Endothelial cell of umbilical vein (primary cell): ENCODE results near the gene NSD1.

Experiments used
- EZH2 ChIP-seq: IDR thresholded peaks from 2 replicates; pipeline ENCODE4 v1.6.1; 2012; ENCODE audit warnings: borderline replicate concordance, low read depth, mild to moderate bottlenecking, moderate library complexity, low read length, inconsistent platforms; ENCODE audit not compliant: severe bottlenecking
- FOS ChIP-seq: IDR thresholded peaks from 2 replicates; pipeline ENCODE4 v1.6.1; 2011; ENCODE audit warnings: mild to moderate bottlenecking, low read length, moderate library complexity, borderline replicate concordance; ENCODE audit not compliant: insufficient read depth
- GATA2 ChIP-seq: IDR thresholded peaks from 2 replicates; pipeline ENCODE4 v1.7.0; 2011; ENCODE audit warnings: low read depth, mild to moderate bottlenecking, moderate library complexity, mixed read lengths, low read length; ENCODE audit not compliant: insufficient read length, insufficient read depth
- JUN ChIP-seq: IDR thresholded peaks from 2 replicates; pipeline ENCODE4 v1.6.1; 2011; ENCODE audit warnings: borderline replicate concordance, low read depth; ENCODE audit not compliant: insufficient read length, insufficient read depth
- MYC ChIP-seq: IDR thresholded peaks from one replicate; pipeline ENCODE4 v1.6.1; 2011; ENCODE audit warnings: mild to moderate bottlenecking, low read depth, low read length
- POLR2A ChIP-seq: IDR thresholded peaks from 2 replicates; pipeline ENCODE4 v1.6.1; 2012; ENCODE audit warnings: low read depth, mild to moderate bottlenecking, control low read depth, low read length
- POLR2AphosphoS5 ChIP-seq: IDR thresholded peaks from 2 replicates; pipeline ENCODE4 v1.6.1; 2012; ENCODE audit warnings: low read depth, mild to moderate bottlenecking, control low read depth, low read length, moderate library complexity; ENCODE audit not compliant: insufficient read depth
- TF ChIP-seq, protein P1 (sequence below), 2 donors: IDR thresholded peaks; 1 replicate in 1 of 2; 2 replicates in 1 of 2; pipeline ENCODE4 v1.5.1; 2011; ENCODE audit warnings: low read length in 2 of 2, mild to moderate bottlenecking in 2 of 2, moderate library complexity in 2 of 2, control low read depth in 1 of 2, inconsistent platforms in 1 of 2, low read depth in 1 of 2; ENCODE audit not compliant: insufficient read depth in 1 of 2; ENCODE audit errors: extremely low read depth in 1 of 2
- TF ChIP-seq, protein P2 (sequence below): IDR thresholded peaks from 2 replicates; pipeline ENCODE4 v1.6.1; 2011; ENCODE audit not compliant: insufficient read depth, insufficient read length

DNA sequence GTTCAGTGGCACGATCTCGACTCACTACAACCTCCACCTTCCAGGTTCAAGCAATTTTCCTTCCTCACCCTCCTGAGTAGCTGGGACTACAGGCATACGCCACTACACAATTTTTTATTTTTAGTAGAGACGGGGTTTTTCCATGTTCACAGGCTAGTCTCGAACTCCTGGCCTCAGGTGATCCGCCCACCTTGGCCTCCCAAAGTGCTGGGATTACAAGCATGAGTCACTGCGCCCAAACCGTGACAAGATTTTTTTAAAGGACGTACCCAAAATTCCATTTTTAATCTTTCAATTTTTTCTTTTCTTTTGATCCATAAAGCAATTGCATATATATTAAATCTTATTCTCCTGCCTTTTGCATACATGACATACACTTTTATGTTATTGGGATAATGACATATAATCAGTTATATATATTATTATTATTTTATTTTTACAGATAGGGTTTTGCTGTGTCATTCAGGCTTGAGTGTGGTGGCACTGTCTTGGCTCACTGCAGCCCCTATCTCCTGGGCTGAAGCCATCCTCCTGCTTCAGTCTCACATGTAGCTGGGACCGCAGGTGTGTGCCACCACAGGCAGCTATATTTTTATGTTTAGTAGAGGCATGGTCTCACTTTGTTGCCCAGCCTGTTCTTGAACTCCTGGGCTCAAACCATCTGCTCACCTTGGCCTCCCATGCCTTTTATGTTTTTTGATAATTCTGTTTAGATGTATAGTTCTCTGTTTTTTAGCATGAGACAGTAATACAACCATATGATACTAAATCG lies 98.1 kb downstream of the NSD1 start:
- TF ChIP-seq, protein P1, sequence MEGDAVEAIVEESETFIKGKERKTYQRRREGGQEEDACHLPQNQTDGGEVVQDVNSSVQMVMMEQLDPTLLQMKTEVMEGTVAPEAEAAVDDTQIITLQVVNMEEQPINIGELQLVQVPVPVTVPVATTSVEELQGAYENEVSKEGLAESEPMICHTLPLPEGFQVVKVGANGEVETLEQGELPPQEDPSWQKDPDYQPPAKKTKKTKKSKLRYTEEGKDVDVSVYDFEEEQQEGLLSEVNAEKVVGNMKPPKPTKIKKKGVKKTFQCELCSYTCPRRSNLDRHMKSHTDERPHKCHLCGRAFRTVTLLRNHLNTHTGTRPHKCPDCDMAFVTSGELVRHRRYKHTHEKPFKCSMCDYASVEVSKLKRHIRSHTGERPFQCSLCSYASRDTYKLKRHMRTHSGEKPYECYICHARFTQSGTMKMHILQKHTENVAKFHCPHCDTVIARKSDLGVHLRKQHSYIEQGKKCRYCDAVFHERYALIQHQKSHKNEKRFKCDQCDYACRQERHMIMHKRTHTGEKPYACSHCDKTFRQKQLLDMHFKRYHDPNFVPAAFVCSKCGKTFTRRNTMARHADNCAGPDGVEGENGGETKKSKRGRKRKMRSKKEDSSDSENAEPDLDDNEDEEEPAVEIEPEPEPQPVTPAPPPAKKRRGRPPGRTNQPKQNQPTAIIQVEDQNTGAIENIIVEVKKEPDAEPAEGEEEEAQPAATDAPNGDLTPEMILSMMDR (IDR thresholded peaks at IDR 0.05; ENCODE audit: extremely low read depth in 1 of 2, insufficient read depth in 1 of 2, low read depth in 1 of 2, low read length in 2 of 2) = no peak
- TF ChIP-seq POLR2AphosphoS5 = no peak
- TF ChIP-seq EZH2 = no peak
- no peak for TF ChIP-seq MYC
- no peak for TF ChIP-seq POLR2A
- TF ChIP-seq, protein P2, sequence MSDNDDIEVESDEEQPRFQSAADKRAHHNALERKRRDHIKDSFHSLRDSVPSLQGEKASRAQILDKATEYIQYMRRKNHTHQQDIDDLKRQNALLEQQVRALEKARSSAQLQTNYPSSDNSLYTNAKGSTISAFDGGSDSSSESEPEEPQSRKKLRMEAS = no peak
- no peak for TF ChIP-seq JUN
- TF ChIP-seq GATA2 = no peak
- TF ChIP-seq FOS = no peak
